Lung microvascular endothelial cell (primary cell): ENCODE results near the gene IL15RA. TPM values are rescaled to one million over a fixed set of nuclear protein-coding genes. Genes with fewer than 3 reads are reported as not detected.
A peak's percentile ranks its signal among the peaks of the same experiment; 100 is the strongest.
"Not testable (repeated sequence)": the region's sequence is repeated elsewhere in the genome, so short reads cannot be mapped to it uniquely, and the experiment has no call there.

Source experiments
- DNase-seq, 2 donors: peaks; one replicate each; pipeline versions ENCODE4 v3.0.0 to v3.0.0-alpha.2; 2010; ENCODE audit warnings: low read depth in 2 of 2
- total RNA-seq: library from RNA; depleted of rRNA; stranded (reverse); fragments of >200 nt; gene quantifications from 2 replicates; pipeline ENCODE4 v1.2.1, GENCODE V29; 2014

Gene IL15RA
- total RNA-seq, 1 donor from 2014 or later, result 12.3 TPM

DNA sequence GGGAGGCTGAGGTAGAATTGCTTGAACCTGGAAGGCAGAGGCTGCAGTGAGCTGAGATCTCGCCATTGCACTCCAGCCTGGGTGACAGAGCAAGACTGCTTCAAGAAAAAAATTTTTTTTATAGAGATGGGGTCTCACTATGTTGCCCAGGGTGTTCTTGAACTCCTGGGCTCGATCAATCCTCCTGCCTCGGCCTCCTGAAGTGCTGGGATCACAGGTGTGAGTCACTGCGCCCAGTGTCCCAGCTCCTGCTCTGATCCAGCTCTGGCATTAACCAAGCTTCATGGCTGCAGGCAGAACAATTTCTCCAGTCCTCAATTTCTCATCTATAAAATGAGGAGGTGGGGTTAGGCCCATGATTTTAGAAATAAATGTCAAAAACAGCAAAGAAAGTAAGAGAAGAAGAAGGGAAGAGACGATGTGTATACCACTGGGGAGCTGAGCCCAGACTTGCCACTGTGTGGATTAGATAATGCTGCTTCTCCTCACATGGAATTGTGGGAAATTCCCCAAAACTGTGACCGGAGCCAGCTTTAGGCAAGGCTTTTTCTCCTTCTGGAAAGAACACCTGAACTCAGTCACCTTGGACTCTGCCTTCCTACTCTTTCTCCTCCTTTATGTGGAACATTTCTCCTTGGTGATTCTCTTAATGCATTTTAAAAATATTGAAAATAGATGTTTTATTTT, 25.5 kb downstream of the IL15RA start:
- DNase-seq, result no peak

DNA sequence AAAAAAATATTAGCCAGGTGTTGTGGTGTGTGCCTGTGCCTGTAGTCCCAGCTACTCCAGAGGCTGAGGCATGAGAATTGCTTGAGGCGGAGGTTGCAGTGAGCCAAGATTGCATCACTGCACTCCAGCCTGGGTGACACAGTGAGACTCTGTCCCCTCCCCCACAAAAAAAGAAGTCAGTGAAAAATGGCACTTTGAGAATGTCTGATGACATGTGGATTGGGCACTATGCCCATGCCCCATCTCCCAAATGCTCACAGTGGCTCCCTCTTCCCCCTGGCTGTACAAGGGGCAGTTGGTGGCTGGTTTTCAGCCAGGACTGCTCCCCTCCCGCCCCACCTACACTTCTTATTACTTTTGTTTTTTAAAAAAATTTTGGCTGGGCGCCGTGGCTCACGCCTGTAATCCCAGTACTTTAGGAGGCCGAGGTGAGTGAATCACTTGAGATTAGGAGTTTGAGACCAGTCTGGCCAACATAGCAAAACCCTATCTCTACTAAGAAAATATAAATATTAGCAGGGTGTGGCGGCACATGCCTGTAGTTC, 26.1 kb downstream of the IL15RA start:
- DNase-seq, result no peak

DNA sequence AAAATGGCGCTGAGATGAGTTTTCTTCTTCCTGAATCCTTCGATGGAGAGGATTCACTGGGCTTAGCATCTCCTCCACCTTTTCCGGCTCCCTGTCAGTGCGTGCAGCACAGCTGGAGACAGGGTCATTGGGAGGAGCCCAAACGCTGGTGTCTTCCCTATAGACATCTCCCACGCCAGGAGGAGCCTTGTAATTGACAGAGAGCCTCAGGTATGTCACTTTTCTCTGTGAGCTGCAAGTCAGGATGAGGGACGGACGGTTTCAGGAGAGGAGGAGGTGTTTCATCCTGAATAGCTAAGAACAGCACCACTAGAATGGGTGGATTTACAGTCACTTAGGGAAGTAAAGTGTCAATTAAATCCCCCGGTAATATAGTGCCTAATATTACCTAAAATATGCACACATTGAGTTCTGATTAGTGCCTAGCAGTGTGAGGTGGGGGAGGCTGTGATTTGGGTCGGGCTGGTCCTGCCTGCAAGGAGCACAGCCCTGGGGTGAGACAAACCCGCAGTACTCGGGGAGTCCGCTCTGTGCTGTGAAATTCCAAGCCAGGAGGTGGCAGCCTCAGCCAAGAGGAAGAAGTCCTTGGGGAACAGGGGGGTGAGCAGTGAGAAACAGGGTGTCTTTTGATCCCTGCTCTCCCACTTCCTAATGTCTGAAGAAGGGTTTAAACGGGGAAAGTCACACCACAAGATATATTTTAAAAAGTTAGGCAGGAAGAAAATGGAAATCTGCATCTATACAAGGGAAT, 28.2 kb downstream of the IL15RA start:
- DNase-seq, result peak; percentile 66 to 78

DNA sequence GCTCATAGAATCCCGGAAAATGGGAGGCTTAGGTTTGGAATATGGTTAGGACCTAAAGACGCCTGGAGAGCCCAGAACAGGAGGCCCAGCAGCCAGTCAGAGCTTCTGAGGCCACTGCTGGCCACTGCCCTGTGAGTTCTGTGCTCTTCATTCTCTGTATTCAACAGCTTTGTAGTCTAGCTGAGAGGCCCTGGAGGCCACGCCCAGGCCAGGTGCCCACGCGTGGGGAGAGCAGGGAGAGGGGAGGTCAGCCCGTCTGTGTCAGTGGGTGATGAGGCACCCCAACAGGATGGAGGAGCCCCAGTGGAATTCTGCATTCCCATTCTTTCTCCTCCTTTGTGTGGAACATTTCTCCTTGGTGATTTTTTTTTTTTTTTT, 29.1 kb downstream of the IL15RA start:
- no peak for DNase-seq

DNA sequence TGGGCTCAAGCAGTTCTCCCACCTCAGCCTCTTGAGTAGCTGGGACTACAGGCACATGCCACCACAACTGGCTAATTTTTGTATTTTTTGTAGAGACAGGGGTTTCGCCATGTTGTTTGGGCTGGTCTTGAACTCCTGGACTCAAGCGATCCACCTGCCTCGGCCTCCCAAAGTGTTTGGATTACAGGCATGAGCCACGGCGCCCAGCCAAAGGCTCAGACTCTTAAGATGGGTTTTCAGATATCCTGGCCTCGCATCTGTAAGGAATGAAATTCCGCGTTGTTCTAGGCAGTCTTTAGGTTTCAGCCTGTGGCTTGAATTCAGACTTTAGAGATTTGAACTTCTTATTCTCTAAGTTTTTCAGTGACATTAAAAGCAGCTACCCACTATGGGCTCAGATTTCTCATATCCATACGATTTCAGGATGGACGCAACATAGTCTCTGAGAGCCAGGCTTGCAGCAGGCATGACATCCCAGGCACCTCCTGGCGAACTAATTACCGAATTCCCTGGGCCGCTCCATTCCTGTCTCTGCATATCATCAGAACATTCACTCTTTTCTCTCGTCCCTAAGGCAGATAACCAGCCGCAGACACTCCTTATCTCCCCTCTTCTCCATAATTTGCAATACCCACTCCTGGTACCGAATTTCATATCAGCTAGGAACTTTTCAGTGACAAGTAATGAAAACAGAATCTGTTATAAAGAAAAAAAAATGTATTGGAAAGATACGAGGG, 29.7 kb downstream of the IL15RA start:
- no peak for DNase-seq

DNA sequence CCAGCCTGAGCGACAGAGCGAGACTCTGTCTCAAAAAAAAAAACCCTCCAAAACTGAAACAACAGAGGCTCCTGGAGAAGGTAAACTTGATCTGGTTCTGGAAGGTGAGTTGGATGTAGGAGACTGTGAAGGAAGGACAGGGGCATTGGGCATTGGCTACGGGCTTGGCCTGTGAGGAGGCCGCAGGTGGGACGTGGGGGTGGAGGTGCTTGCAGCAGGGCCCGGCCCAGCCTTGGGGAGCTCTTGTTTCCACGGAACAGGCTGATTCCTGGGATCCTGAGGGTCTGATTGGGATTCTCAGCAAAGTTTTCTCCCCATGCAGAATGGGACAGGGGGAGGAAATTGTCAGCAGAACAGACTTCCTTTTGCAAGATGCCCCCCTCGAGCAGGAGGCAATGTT, 30.6 kb downstream of the IL15RA start:
- DNase-seq, result no peak

DNA sequence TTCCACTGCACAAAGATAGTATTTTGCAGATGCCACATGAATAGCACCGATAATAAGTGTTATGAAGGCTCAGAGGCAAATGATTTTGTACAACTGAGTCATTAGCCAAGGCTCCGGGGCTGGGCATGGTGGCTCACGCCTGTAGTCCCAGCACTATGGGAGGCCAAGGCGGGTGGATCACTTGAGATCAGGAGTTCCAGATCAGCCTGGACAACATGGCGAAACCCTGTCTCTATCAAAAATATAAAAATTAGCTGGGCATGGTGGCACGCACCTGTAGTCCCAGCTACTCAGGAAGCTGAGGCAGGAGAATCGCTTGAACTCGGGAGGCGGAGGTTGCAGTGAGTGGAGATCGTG, 30.9 kb downstream of the IL15RA start:
- DNase-seq, result not testable (repeated sequence)

DNA sequence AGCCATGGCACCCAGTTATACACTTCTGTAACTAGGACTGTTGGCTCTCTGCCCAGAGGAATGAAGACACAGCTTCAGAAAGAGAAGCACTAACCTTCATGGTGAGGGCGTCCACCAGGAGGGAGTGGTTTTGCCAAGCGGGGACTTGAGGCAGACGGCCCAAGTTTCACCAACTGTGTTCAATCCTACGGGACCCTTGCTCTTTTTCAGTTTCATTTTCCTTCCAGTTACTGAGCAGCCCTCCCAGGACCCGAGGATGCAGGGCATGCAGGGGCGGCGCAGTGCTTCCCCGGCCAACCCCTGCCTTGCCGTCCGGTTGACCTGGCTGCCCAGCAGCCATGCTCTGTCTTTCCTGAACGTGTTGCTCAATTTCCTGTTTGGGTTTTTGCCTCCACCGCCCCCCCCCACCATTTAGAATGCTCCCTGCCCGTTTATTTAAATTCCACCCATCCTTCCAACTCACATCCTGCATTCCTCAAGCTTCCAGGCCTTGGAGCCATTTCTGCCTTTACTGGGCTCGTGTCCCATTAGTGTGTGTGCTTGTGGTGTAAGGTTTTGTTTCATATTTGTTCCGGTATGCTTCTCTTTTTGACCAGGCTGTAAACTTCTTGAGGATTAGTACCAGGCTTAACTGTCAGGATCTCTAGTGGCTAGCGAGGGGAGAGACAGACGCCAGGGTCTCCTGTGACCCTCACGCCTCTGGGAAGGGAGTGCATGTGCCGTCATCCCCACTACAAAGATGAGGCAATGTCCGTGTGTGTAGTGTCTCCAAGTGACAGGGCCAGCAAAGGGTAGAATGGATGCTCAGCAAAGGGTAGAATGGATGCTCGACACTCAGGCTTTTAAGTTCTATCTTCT, 31.6 kb downstream of the IL15RA start:
- peak; percentile 96 to 97 for DNase-seq

DNA sequence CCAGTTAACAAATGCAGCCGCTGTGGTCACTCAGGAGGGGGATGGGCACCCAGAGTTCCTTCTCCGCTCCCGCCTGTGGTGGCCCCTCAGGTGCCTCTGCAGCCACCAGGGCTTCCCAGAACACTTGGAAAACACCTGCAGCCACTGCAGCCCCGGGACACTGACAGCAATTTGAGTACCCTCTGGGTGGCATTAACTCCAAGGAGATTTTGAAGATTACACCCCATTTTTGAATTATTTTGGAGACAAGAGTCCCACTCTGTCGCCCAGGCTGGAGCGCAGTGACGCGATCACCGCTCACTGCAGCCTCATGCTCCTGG, 32.2 kb downstream of the IL15RA start:
- DNase-seq, result peak; percentile 12 to 52

DNA sequence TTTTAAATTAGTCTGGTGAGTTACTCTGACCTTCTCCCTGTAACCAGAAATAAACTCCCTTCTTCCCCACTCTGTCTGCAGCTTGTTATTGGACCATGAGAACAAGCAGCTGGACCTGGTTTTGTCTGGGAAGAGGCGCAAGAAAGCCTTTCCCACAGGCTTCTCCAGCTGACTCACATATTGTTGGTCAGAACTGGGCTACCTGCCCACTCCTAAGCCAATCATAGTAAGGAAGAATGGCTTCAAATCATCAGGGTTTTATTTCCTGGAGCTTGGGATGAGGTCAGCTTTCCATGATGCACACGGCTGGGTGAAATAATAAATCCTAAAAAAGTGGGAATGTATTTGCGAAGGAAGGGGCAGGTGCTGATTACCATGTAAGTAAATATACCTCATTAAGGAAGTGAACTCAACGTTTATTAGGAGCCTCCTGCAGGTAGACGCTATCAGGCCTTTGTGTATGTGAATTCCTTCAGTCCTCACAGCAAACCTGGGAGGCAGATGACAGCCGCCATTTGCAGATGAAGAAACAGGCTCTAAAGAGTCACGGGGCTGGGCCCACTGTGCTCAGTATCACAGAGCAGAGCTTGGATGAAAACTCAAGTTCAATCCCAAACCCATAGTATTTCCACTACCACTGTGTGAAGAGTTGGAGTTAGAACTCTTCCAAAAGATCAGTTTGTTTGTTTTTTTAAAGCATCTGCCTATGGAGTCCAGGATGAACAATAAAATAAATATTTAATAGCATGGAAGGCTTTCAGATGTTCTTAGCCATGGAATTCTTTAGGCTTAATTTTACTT, 32.8 kb downstream of the IL15RA start:
- peak; percentile 99 to 100 for DNase-seq

DNA sequence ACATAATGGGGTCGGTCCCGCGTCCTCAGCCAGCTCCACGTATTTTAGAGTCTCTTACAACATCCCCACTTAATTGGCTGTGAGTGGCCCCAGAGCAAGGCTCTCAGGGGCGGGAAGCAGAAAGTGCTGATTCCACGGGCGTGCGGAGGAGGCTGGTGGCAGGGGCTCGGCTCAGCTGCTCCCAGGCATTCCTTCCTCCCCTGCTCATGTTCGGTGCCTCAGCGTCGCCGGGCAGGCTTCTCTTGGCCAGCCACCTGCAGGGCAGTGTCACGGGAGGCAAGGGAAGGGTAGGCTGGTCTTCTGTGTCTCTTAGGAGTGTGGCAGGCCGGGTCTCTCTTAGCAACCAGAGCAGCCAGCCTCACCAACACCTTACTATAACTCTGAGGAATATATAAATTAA, 33.8 kb downstream of the IL15RA start:
- peak; percentile 43 to 58 for DNase-seq

DNA sequence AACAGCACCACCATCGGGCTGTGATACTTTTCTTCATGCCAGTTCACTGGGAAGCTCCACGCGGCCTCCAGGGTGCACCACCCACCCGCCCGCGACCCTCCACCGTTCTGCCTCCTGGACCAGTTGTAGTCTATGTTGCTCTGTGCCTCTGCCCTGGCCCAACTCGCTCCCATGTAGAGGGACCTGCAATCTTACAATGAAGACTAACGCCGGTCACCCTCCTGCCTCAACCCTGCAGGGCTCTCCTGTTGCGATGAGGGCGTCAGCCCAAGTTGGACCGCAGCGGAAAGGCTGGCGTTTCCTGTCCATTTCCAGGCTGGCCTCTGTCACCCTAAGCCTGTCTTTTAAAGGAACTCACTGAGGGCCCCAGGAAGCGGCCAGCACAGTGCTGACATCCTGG, 34.9 kb downstream of the IL15RA start:
- DNase-seq, result peak; percentile 59 to 86

DNA sequence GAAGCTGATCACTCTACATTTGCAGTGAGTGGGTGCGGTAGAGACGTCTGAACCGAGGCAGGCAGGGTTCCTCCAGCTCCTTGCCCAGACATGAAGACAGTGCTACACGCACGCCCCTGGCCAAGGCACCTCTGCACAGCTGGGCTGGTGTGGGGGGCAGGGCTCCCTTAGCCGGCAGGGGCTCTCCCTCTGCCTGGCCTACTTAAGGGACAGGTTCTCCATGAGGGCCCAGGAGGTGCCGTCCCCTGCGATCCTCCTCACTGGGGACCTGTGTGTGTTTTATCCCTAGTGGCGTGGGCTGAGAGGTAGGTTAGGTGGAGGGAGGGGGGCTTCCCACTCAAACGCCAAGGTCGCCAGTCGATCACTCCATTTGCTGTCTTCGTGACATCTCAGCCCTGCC, 35.3 kb downstream of the IL15RA start:
- DNase-seq, result peak; percentile 5 to 24

DNA sequence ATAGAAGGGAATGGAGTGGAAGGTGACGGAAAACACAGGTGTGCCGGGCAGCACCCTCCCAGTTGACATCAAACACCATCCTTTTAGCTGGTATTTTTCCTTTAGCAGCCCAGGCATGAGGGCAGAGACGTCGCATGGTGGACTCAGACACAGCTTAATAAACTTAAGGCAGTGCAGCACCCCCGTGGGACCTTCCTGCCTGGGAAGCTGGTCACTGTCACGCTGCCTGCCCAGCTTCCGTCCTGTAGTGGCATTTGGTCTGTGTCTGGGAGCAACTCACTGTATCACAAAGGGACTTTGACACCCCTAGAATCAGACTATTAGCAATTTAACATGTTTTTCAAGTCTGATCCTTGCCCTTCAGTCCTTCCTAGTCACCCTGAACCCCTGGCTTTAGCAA, 35.8 kb downstream of the IL15RA start:
- DNase-seq, result no peak

DNA sequence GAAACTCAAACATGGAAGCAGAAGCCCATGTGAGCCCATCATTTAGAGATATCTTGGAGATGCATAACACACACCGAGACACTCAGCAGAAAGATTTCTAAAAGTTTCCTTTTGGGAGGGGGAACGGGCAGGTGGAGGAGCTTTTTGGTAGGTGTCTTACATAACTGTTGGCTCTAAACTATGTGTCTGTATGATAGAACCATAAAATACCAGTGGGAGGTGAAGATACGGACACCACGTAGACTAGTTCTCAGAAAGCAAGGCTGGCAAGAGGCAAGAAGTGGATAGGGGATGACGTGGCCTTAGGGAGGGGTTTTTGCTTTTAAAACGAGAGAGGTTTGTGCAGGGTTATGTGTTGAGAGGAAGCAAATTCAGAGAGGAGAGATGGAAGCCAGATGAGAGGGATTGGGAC, 36.5 kb downstream of the IL15RA start:
- DNase-seq, result no peak

DNA sequence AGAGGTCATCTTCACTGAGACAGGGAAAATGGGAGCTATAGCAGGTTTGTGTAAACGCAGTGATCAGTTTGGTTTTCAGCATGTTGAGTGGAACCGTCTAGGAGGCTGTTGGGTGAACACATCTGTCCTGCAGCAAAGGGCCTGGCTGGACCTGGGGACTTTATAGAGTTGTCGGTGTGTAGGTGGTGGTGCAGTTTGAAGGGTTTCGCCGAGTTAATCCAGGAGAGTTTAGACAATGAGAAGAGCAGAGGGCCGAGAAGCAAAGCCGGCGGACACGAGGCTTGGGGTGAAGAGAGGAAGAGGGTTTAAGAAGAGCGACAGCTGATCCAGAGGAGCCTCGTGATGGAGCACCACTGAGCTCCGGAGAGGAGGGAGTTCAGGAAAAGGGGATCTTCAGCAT, 39.1 kb downstream of the IL15RA start:
- DNase-seq, result no peak

DNA sequence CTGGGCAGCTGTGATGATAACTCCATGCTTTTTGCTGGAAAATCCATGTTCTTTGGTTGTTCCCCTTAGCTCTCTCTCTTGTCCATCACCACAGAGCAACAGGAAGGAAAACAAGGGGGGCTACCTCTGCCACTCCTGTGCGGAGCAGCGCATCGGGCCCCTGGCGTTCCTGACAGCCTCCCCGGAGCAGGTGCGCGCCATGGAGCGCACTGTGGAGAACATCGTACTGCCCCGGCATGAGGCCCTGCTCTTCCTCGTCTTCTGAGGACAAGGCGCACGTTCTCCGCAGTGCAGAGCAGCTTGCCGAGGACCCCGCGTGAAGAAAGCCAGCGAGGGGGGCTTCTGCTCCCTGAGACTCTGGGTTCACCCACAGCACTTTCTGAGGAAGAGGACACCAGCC, 40.3 kb downstream of the IL15RA start:
- DNase-seq, result no peak

DNA sequence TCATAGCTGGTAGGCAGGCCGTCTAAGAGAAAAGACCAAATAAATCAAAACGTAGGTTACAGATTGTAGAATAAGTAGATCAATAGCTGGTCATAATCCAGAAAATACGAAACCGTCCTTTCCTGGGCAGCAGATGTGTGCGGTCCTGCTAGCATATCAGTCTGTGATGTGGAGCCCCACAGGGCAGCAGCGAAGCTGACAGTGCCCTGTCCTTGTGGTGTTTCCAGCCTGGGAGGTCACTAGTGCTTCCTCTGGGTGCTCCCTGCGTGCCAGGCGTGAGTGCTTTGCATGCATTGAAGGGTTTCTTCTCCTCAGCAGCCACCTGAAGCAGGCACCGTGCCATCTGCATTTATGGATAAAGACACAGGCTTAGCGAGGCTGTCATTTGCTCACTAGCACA, 41.7 kb downstream of the IL15RA start:
- DNase-seq, result no peak

DNA sequence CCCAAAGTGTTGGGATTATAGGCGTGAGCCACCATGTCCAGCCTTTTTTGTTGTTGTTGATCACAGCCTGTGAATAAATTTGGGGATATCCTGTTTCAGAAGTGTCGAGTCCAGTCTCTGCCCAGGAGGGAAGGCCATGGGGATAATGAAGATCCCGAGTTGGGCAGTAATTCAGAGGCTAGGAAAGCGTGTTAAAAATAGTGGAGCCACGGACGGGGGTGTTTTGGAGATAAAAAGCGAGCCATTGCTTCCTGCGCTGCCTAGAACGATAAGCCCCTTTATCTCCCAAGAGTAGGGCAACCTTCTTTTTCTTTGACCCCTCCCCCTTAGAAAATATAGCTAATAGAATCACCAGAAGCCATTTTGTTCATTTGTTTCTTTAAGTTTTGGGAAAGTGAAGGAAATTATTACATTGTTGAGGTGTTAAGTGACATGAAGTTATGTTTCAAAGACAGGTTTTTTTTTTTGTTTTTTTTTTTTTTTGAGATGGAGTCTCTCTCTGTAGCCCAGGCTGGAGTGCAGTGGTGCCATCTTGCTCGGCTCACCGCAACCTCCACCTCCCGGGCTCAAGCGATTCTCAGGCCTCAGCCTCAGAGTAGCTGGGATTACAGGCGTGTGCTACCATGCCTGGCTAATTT, 43.3 kb downstream of the IL15RA start:
- DNase-seq, result no peak

DNA sequence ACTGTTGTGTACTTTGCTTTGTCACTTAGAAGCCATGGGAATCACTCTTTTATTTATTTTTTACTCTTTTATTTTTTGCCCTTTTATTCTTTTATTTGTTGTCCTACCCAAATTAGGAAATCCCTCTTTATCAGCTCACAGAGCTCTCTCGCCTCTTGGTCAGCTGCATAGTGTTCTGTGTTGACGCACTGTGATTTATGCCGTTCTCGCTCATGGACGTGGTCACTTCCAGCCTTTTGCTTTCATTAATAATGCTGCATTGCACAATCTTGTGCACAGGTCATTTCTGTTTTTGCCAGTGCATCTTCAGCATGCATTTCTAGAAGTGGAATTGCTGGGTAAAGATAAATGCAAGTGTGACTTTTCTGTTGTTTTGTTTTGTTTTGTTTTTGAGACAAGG, 45.0 kb downstream of the IL15RA start:
- DNase-seq, result no peak
